WTC11 (cell line): ENCODE measurements around the gene CPVL. TPM values are rescaled to one million over a fixed set of nuclear protein-coding genes. Genes with fewer than 3 reads are reported as not detected.

Source experiments
- ATAC-seq: fragments of 200-7000 bp; cut with Tn5 transposase; 2 replicates; pipeline ENCODE4 v1.10.0; 2021; ENCODE audit warnings: mild to moderate bottlenecking, moderate library complexity
- CTCF ChIA-PET: fragments of 300-600 bp; sonication (Branson Sonifier 250); formaldehyde crosslinking; loops from one replicate; lab custom pipeline; 2021; ENCODE audit warnings: antibody characterized with exemption; lab: Charles Lee
- POLR2A ChIA-PET: fragments of 350-600 bp; sonication (Branson Sonifier 250); formaldehyde crosslinking; loops from one replicate; lab custom pipeline; 2021; ENCODE audit warnings: antibody characterized with exemption; lab: Charles Lee
- DNase-seq: peaks from one replicate; pipeline ENCODE4 v3.0.0; 2021; ENCODE audit warnings: low spot score
- H3K27ac Mint-ChIP-seq: 2 replicates; pipeline ENCODE4 v1.8.0; 2021; ENCODE audit warnings: mixed read lengths
- H3K27me3 Mint-ChIP-seq: 2 replicates; pipeline ENCODE4 v1.8.0; 2021; ENCODE audit warnings: low read depth, mild to moderate bottlenecking, moderate library complexity, mixed read lengths
- H3K36me3 Mint-ChIP-seq: 2 replicates; pipeline ENCODE4 v1.8.0; 2021; ENCODE audit warnings: mixed read lengths
- H3K4me1 Mint-ChIP-seq: 2 replicates; pipeline ENCODE4 v1.8.0; 2022; ENCODE audit warnings: mixed read lengths
- H3K4me3 Mint-ChIP-seq: 2 replicates; pipeline ENCODE4 v1.8.0; 2021; ENCODE audit warnings: mild to moderate bottlenecking, moderate library complexity, mixed read lengths
- H3K9me3 Mint-ChIP-seq: 2 replicates; pipeline ENCODE4 v1.8.0; 2021; ENCODE audit warnings: mixed read lengths
- CREM ChIP-seq: sonication (generic); formaldehyde crosslinking; IDR thresholded peaks from 2 replicates; pipeline ENCODE4 v1.8.1; 2022; ENCODE audit warnings: mild to moderate bottlenecking, missing genetic modification reagents, moderate library complexity
- E2F1 ChIP-seq: sonication (generic); formaldehyde crosslinking; IDR thresholded peaks from 2 replicates; pipeline ENCODE4 v1.8.0; 2022; ENCODE audit warnings: mild to moderate bottlenecking, missing genetic modification reagents
- ETV6 ChIP-seq: sonication (generic); formaldehyde crosslinking; IDR thresholded peaks from 2 replicates; pipeline ENCODE4 v1.8.1; 2022; ENCODE audit warnings: mild to moderate bottlenecking, missing genetic modification reagents
- HMGA2 ChIP-seq: fragments of 250-450 bp; sonication (Bioruptor Pico); IDR thresholded peaks from 2 replicates; pipeline ENCODE4 v1.4.0; 2021; ENCODE audit warnings: mild to moderate bottlenecking, moderate library complexity
- IRF2 ChIP-seq: sonication (generic); formaldehyde crosslinking; IDR thresholded peaks from 2 replicates; pipeline ENCODE4 v1.8.0; 2022; ENCODE audit warnings: low read depth, missing genetic modification reagents, borderline replicate concordance
- MYBL2 ChIP-seq: sonication (generic); formaldehyde crosslinking; IDR thresholded peaks from 2 replicates; pipeline ENCODE4 v1.8.1; 2023; ENCODE audit warnings: mild to moderate bottlenecking, moderate library complexity, missing genetic modification reagents
- NR3C1 ChIP-seq: sonication (generic); formaldehyde crosslinking; conservative IDR thresholded peaks from 2 replicates; pipeline ENCODE4 v1.8.1; 2023; ENCODE audit warnings: low read depth, mild to moderate bottlenecking, missing genetic modification reagents
- RELA ChIP-seq: sonication (generic); formaldehyde crosslinking; IDR thresholded peaks from 2 replicates; pipeline ENCODE4 v1.8.1; 2022; ENCODE audit warnings: missing genetic modification reagents, mild to moderate bottlenecking, borderline replicate concordance
- RORB ChIP-seq: fragments of 250-450 bp; sonication (Bioruptor Pico); IDR thresholded peaks from 2 replicates; pipeline ENCODE4 v1.9.0; 2021; ENCODE audit warnings: mild to moderate bottlenecking
- SMAD4 ChIP-seq: sonication (generic); formaldehyde crosslinking; IDR thresholded peaks from 2 replicates; pipeline ENCODE4 v1.8.0; 2022; ENCODE audit warnings: mild to moderate bottlenecking, missing genetic modification reagents
- SP1 ChIP-seq: sonication (generic); formaldehyde crosslinking; conservative IDR thresholded peaks from 2 replicates; pipeline ENCODE4 v1.8.1; 2022; ENCODE audit warnings: missing genetic modification reagents
- TCF7 ChIP-seq: sonication (generic); formaldehyde crosslinking; IDR thresholded peaks from 2 replicates; pipeline ENCODE4 v1.8.0; 2022; ENCODE audit warnings: mild to moderate bottlenecking, low read depth, missing genetic modification reagents, moderate library complexity
- TP53 ChIP-seq: sonication (generic); formaldehyde crosslinking; IDR thresholded peaks from 2 replicates; pipeline ENCODE4 v1.8.1; 2023; ENCODE audit warnings: mild to moderate bottlenecking, missing genetic modification reagents
- ZNF219 ChIP-seq: sonication (generic); formaldehyde crosslinking; IDR thresholded peaks from 2 replicates; pipeline ENCODE4 v1.8.0; 2023; ENCODE audit warnings: missing genetic modification reagents, mild to moderate bottlenecking, borderline replicate concordance
- total RNA-seq: library from RNA; stranded (reverse); gene quantifications from 3 replicates; pipeline ENCODE4 v1.2.3, GENCODE V29; 2021
- TF ChIP-seq, protein P1 (sequence below): sonication (generic); formaldehyde crosslinking; IDR thresholded peaks from 2 replicates; pipeline ENCODE4 v1.8.0; 2023; ENCODE audit warnings: missing genetic modification reagents, mild to moderate bottlenecking, borderline replicate concordance

CPVL gene
- total RNA-seq, 1 experiment from 2014 or later: 34.2 TPM

DNA sequence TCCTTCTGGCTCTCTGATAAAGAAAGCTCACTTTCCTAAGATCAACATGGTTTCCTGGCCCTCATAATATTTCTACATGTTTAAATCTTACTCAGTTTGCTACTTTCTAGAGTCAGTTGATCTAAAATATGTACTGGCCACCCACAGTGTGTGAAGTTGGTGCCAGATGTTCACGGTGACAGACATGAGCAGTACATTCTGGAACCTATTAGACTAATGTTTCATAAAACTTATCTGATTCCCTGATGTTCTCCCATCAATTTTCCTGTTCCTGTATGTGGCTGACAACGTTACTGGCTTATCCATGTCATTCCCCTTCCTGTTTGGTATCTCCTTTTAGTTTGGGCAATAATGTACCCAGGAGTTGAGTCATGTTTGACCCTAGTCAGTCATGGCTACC is 13.7 kb upstream of the CPVL start:
- peaks cover 13% of the 10 kb centered on the region for H3K4me1 Mint-ChIP-seq
- DNase-seq (no peak), ATAC-seq (no peak)
- POLR2A ChIA-PET: no interaction called here
- peaks cover 7% of the 10 kb centered on the region for H3K36me3 Mint-ChIP-seq
- no peaks in the 10 kb centered on the region for H3K27me3 Mint-ChIP-seq
- CTCF ChIA-PET: no interaction called here
- TF ChIP-seq TP53 (no peak), NR3C1 (CRISPR knock-in tag) (no peak), HMGA2 (CRISPR knock-in tag) (no peak), MYBL2 (CRISPR knock-in tag) (no peak), SP1 (no peak), RELA (CRISPR knock-in tag) (no peak)
- TF ChIP-seq, protein P1, sequence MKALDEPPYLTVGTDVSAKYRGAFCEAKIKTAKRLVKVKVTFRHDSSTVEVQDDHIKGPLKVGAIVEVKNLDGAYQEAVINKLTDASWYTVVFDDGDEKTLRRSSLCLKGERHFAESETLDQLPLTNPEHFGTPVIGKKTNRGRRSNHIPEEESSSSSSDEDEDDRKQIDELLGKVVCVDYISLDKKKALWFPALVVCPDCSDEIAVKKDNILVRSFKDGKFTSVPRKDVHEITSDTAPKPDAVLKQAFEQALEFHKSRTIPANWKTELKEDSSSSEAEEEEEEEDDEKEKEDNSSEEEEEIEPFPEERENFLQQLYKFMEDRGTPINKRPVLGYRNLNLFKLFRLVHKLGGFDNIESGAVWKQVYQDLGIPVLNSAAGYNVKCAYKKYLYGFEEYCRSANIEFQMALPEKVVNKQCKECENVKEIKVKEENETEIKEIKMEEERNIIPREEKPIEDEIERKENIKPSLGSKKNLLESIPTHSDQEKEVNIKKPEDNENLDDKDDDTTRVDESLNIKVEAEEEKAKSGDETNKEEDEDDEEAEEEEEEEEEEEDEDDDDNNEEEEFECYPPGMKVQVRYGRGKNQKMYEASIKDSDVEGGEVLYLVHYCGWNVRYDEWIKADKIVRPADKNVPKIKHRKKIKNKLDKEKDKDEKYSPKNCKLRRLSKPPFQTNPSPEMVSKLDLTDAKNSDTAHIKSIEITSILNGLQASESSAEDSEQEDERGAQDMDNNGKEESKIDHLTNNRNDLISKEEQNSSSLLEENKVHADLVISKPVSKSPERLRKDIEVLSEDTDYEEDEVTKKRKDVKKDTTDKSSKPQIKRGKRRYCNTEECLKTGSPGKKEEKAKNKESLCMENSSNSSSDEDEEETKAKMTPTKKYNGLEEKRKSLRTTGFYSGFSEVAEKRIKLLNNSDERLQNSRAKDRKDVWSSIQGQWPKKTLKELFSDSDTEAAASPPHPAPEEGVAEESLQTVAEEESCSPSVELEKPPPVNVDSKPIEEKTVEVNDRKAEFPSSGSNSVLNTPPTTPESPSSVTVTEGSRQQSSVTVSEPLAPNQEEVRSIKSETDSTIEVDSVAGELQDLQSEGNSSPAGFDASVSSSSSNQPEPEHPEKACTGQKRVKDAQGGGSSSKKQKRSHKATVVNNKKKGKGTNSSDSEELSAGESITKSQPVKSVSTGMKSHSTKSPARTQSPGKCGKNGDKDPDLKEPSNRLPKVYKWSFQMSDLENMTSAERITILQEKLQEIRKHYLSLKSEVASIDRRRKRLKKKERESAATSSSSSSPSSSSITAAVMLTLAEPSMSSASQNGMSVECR (CRISPR knock-in tag): no peak
- H3K27ac Mint-ChIP-seq: no peak overlapping the region
- no peak overlapping the region for H3K4me3 Mint-ChIP-seq
- peaks cover 13% of the 10 kb centered on the region; the same call in 1 of the 2 replicates for H3K9me3 Mint-ChIP-seq

DNA sequence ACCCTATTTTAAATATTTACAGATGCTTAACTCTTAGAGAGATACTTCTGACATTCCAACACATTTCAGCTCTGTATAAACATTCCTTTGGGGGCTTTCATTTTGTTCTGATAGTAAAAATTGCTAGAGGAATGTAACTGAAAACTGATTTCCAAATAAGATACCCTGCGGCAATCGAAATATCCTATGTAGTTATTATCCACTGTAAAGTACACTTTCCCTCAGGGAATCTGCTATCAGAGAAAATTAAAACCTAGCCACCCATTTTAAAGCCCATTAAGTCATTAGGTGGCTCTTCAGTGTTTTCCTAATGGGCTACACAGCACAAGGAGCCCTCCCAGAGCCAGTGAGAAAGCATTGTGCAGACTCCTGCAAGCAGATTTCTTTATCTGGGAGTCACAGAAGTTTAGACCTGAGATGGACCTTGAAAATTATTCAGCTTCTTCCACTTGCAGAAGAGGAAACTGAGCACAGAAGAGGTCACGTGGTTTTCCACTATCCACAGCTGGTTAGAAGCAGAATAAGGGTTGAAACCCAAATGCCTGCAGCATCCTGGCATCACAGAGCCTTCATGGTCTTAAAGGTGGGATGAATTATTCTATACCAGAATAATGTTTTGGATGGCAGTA is 12.6 kb upstream of the CPVL start:
- DNase-seq: no peak
- ChIA-PET POLR2A (no interaction called here), CTCF (no interaction called here)

More for the DNA sequence above, 12.6 kb upstream of the CPVL start:
- no peak overlapping the region for H3K27ac Mint-ChIP-seq
- H3K4me1 Mint-ChIP-seq: peaks cover 13% of the 10 kb centered on the region
- TF ChIP-seq, protein P1 (CRISPR knock-in tag): no peak
- TF ChIP-seq CREM (CRISPR knock-in tag): no peak
- no peak for TF ChIP-seq TCF7 (CRISPR knock-in tag)
- TF ChIP-seq SMAD4 (CRISPR knock-in tag): no peak
- TF ChIP-seq RORB (CRISPR knock-in tag): no peak
- no peak for TF ChIP-seq ZNF219 (CRISPR knock-in tag)
- no peak for TF ChIP-seq ETV6
- no peak for TF ChIP-seq E2F1
- no peak for TF ChIP-seq IRF2
- TF ChIP-seq, all 79 proteins: peak for 0
- Mint-ChIP-seq H3K36me3 (peaks cover 16% of the 10 kb centered on the region), H3K4me3 (no peak overlapping the region), H3K9me3 (peaks cover 13% of the 10 kb centered on the region; the same call in 1 of the 2 replicates), H3K27me3 (no peaks in the 10 kb centered on the region)
- ATAC-seq: no peak
